Activated T-helper 1 cell treated with anti-CD3 and anti-CD28 coated beads, Interleukin-2, amount 50 U/mL, for 16 hours (primary cell): Measurements from ENCODE around the gene USP37.
"Not testable (repeated sequence)": the region's sequence is repeated elsewhere in the genome, so short reads cannot be mapped to it uniquely, and the experiment has no call there.

Experiments
- DNase-seq, 2 donors: peaks; one replicate each; pipeline ENCODE4 v3.0.0-alpha.2; 2020; ENCODE audit warnings: low read depth in 1 of 2, low spot score in 1 of 2

USP37 gene

DNA sequence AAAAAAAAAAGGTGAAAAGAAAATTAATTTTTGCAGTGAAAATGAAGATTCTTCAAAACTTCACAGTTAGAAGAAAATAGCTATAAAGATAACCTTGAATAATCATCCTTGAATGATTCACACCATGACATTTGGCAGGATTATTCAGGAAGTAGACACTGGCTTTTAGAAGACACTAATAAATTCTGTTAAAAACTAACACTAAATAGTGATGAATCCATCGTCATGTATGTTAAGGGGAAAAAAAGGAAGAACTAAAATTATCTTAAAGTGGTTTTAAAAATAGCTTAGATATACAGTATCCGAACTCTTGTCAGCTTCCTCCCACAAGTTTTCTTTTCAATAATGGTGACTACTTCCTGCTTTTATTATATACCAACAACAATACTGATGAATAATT, 10.2 kb downstream of the USP37 start:
- DNase-seq = no peak

DNA sequence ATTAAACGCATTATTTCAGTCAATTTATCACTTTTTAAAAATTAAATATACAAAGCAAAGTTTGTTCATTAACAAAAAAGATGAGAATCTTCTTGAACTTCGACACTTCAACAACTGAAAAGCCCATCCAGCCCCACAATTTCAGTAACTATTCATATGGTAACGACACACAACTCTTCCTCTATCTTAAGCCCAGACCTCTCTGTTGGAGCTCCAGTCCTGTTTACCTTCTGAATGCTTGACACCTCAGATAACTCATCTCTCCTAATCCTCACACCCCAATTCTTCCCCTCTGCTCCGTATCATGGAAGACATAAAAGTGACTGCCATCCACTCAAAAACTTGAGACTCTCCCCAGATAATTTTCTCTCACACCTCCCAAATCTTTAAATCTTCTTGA, 12.6 kb downstream of the USP37 start:
- no peak for DNase-seq

DNA sequence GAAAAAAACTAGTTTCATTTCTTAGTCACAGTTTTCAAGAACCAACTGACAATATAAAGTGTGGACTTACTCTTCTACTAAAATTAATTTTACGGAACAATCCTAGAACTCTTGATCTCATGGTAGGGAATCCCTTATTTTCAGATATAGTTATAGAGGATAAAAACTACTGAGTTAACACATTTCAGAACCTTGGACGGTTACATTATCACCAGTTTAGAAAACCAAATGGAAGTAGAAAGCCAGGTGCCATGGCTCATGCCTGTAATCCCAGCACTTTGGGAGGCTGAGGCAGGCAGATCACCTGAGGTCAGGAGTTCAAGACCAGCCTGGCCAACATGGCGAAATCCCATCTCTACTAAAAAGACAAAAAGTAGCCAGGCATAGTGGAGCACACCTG, 13.9 kb downstream of the USP37 start:
- not testable (repeated sequence) for DNase-seq

DNA sequence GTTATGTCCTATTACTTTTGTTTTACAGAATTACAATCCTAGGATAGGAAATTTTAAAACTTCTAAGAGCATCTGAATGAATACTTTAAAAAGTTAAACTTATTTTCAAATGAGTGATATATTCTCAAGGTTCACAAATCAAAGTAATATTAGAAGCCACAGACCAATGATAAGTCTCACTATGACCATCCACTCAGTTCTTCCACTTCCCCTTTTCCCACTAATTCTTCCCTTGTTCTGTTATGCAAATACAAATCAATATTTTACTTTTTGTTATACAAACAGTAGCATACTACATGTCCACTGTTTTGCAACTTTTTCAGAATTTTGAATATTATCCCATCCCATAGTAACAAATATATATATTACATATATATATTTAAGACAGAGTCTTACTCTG, 20.2 kb downstream of the USP37 start:
- no peak for DNase-seq

DNA sequence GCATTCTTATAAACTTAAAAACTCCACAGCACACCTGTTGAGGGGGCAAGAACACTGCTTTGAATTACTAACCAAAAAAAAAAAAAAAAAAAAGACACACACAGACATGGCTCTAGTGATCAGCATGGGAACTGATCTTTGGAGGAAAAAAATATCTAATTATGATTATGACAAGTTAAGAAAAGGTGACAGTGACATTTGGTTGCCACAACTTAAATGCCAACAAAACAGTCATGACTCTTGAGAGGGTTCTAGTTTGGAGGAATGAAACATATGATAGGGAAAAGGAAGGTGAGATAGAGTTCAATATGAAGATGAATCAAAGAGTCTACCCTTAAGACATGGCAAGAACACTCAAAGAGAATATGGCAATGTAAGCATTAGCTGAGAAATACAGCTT, 20.6 kb downstream of the USP37 start:
- no peak for DNase-seq

DNA sequence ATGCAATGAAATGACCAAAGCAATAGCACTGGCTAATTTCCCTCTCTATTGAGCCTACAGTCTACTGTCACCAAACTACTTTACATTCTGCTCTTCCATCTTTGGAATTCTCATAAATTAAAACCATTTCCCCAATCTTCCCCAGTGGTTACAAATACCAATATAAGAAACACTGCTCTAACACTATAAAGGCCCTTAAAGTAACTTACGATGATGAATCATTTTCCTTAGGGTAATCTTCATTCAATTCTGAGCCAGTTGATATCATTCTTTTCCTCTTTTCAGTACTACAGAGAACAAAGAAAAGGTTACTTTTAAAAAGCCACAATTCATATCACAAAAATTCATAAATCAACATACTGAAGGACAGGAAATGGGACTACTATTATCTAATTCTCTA, 22.1 kb downstream of the USP37 start:
- DNase-seq = no peak

DNA sequence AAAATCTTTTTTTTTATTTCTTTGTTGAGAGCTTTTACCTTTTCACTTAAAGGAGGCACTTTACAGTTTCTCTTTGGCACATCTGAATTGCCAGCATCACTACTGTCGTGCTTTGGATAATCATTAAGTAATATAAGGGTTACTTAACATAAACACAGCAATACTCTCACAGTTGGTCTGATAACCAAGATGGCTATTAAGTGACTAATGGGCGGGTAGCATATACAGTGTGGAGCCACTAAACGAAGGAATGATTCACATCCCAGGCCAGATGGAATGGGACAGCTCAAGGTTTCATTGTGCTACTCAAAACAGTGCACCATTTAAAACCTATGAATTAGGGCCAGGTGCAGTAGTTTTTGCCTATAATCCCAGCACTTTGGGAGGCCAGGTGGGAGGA, 28.1 kb downstream of the USP37 start:
- DNase-seq = no peak

DNA sequence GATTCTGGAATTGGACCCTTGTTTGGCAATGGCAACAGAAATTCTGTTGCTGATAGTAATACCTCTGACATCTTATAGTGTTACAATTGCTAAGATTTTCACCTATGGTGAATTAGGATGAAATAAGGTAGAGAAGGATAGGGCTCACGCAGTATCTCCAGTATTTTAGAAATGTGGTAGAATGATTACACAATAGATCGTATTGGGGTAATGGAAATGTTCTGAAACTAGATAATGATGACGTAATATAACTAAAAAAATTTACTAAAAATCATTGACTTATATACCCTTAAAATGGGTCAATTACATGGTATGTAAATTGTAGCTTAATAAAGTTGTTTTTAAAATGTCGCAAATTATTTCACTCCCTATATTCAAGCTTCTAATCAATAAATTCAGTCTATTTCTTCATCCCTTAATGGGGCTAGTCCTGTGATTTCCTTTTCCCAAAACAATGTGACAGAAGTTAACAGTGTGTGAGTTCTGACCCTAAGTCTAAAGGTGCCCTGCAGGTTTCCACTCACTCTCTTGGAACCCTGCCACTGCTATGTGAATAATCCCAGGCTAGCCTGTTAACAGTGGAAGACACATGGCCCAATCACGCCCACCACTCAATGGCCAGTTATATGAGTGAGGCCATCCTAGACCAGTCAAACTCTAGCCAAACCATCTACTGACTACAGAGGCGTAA, 31.2 kb downstream of the USP37 start:
- DNase-seq = no peak

DNA sequence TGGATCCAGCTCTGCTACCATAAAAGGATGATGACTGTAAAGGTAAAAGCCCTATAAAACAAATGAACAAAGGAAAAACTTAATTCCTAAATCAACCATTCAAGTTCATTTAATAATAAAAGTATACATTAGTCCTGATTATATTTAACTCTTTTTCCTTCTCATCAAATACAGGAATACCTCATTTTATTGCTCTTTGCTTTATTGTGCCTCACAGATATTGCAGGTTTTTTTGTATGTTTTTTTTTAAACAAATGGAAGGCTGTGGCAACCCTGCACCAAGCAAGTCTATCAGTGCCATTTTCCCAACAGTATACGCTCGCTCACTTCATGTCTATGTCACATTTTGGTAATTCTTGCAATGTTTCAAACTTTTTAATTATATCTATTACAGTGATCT, 38.2 kb downstream of the USP37 start:
- DNase-seq = no peak

DNA sequence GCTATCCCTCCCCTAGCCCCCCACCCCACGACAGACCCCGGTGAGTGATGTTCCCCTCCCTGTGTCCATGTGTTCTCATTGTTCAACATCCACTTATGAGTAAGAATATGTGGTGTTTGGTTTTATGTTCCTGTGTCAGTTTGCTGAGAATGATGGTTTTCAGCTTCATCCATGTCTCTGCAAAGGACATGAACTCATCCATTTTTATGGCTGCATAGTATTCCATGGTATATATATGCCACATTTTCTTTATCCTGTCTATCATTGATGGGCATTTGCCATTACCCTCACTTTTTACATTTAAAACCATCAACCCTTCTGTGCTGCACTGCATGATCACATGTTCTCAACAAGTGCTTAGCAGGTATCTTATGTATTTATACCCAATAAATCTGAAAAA, 39.7 kb downstream of the USP37 start:
- DNase-seq = not testable (repeated sequence)

DNA sequence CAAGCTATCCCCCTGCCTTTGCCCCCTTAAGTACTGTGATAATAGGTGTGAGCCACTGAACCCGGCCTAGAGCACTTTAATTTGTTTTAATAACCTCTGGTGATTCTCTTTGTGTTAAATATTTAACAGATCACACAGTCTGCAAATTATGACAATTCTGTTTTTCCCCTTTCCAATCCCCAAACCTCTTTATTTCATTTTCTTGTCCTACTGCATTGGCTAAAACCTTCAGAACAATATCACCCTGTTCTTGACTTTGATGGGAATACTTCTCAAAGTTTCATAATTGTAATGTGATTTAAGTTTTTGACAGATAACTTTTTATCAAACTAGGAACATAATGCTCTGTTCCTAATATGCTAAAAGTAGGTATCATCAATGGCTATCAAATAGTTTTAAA, 44.5 kb downstream of the USP37 start:
- DNase-seq = no peak

DNA sequence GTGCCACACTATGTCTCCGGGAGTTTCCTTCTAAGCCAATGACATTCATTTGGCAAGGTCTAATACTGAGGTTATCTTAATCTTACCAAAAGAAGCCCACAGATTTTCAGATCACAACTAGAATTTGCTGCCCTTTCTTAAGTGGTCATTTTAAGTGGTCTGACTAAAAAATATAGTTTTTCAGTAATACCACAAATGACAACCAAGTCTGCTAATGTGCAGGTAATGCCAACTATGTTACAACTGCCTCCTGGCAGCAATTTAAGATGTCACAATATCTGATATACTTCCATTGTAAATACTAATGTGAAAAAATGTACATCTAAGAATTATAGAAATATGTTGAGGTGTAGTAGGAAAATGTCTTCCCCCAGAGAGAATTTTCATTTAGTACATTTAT, 49.3 kb downstream of the USP37 start:
- DNase-seq = no peak

DNA sequence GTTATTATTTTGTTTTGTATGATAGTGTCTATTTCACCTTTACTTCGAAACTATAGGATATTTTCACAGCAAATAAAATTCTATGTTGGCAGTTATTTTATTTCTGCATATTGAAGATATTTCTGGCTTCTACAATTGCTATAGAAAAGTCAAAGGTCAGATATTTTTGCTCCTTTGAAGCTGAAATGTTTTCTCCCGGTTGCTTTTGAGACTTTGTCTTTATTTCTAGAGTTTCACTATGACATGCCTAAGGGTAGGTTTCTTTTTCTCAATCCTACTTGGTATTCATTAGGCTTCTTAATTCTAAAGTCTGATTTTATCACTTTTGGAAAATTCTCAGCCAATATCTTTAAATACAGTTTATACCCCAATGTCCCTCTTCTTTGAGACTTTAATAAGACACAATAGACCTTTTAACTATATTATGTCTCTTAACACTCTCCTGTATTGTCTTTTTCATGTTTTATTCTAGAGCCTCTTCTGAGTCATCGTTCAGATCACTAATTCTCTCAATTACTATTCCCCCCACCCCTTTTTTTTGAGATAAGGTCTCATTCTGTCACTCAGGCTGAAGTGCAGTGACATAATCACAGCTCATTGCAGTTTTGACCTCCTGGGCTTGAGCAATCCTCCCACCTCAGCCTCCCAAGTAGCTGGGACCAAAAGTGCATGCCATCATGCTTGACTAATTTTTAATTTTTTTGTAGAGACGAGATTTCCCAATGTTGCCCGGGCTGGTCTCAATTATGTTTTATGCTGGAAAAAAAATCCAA, 50.5 kb downstream of the USP37 start:
- no peak for DNase-seq

DNA sequence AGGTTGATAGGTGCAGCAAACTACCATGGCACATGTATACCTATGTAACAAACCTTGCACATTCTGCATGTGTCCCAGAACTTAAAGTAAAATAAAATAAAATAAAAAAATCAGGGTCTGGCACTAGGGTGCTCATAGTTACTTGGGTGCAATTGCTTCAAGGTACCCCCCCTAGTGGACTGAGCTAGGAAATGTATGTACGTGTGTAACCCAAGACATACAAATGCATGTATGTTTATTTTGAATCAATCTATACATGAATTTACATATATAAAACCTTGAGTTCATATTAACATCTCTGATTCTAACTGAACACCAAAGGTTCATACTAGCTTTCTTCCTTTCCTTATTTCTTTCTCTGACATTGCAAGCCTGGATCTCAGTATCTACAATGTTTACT, 51.5 kb downstream of the USP37 start:
- no peak for DNase-seq

DNA sequence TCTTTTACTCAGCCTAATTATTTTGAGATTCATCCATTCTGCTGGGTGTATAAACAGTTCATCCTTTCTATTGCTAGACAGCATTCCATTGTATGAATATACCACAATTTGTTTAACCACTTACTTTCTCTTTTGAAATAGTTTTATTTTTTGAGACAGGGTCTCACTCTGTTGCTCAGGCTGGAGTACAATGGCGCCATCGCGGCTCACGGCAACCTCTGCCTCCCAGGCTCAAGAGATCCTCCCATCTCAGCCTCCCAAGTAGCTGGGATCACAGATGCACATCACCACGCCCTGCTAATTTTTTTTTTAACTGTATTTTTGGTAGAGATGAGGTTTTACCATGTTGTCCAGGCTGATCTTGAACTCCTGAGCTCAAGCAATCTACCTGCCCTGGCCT, 54.5 kb downstream of the USP37 start:
- no peak for DNase-seq

DNA sequence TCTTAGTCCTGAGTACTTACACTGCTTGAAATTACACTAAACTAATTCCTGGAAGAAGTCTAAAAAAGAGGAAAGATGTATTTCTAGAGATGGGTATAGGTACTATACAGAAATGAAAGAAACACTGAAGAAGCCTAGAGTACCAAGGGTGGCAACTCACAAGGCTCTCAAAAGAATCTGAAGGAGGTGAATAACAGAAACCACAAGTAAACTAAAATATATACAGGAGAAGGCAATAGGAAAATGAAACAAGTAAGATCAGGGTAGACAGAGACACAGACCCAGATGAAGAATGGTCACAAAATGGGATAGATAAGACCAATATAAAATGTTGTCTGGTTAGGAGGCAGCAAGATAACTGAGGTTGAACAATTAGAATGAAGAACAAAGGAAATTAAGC, 59.9 kb downstream of the USP37 start:
- no peak for DNase-seq

DNA sequence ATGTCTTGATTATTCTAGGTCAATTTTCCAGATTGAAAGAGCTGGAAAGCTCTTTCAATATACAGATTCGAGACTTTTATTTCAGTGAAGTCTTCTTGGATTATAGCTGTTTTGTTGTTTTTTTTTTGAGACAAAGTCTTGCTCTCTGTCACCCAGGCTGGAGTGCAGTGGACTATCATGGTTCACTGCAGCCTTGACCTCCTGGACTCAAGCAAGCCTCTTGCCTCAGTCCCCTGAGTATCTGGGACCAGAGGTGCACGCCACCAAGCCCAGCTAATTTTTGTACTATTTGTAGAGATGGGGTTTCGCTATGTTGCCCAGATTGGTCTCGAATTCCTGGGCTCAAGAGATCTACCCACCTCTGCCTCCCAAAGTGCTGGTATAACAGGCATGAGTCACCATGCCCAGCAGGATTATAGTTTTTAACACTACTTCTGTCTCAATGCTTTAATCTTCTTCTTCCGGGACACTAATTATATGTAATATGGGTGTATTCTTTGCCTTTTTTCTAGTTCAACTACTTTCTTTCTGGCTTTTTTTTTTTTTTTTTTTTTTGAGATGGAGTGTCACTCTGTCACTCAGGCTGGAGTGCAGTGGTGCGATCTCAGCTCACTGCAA, 62.3 kb downstream of the USP37 start:
- no peak for DNase-seq

DNA sequence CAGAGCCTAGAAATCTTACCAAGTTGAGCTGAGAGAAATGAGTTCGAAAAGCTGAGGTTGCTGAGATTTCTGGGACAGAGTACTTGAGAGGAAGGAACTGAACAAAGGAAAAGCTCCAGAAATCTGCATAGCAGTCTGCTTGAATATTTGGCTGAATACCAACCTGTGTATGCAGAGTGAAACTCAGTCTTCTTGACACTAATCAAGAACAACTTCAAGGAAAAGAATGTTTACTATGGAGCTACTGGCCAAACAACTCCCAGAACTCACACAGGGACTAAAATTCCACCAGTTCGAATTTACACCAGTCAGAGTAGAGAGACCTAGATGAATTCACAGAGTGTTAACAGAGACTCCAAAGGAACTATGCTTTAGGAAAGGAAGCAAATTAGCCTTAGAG, 66.5 kb downstream of the USP37 start:
- no peak for DNase-seq

DNA sequence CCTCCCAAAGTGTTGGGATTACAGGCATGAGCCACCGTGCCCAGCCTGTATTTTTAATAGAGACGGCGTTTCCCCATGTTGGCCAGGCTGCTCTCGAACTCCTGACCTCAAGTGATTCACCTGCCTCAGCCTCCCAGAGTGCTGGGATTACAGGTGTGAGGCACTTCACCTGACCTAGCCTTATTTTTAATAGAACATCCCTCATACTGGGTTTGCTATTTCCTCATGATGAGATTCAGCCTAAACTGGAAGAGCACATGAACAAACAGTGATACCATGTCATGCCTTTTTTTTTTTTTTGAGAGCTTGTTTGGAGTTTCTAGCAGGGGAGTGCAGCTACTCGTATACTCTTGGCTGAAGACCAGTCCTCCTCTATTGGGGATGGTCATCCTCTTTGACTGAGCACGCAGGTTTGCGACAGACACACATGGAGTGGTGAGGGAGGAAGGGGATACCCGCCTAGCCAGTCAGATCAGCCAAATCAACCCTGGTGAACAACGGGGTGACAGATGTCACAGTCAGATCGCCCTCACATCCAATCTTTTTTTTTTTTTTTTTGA, 67.6 kb downstream of the USP37 start:
- DNase-seq = no peak

DNA sequence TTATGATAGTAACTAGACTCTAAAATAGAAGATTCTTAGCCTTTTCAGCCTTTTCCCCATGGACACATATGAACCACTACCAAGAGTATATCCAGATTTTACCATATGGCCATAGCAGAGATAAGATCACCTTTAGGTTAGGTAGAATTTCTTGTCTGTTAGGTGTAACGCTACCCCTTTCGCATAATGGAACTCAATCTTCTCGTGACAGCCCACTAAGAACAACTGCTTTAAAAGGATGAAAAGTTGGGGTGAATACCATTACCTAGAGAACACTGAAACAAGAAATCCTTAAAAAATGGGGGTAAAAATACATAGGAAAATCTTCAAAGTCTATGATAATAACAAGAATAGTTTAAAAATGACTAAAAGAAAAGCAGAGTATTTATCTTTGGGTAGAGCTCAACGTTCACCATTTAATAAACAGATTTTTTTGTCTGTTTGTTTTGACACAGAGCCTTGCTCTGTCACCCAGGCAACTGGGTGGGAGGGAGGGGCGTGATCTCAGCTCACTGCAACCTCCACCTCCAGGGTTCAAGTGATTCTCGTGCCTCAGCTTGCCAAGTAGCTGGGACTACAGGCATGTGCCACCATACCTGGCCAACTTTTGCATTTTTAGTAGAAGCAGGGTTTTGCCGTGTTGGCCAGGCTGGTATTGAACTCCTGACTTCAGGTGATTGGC, 82.0 kb downstream of the USP37 start:
- no peak for DNase-seq

DNA sequence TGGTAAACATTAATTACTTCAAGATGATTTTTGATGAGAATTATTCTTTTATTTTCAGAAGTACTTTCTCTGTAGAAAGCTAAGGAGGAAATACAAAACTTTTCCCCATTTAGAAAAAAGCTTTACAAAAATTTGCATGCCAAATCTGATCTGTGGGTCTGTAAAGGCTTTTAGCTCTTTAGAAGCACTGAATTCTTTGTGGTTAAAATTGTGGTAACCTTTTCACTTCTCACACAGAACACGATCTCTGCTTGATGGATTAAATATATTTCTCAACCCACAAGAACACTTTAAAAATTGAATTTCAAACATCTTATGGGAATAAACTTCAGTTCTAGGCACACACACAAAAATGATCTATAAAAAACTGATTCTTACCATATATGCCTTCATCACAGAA, 85.5 kb downstream of the USP37 start:
- DNase-seq = no peak

DNA sequence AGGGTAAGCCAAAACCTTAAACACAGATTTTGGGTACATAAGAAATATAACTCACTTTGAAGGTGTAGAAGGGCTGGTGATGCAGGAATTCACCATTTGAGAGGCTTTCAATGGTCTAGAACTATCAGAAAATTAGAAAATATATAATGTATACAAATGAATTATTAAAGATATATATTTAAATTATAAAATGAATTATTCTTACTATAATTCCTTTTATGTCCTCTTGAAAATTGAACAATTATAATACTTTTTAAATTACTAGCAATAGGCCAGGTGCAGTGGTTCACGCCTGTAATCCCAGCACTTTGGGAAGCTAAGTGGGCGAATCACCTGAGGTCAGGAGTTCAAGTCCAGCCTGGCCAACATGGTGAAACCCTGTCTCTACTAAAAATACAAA, 88.6 kb downstream of the USP37 start:
- no peak for DNase-seq
